Left lung (tissue), 14 donors: ENCODE measurements around the gene KIF26B. TPM values are rescaled to one million over a fixed set of nuclear protein-coding genes. Genes with fewer than 3 reads are reported as not detected.

Experiments used
- ATAC-seq: fragments of 200-7000 bp; cut with Tn5 transposase; one replicate; pipeline ENCODE4 v1.9.1; 2020; ENCODE audit warnings: moderate library complexity
- DNase-seq, 4 donors: peaks; one replicate each; pipeline ENCODE4 v3.0.0-alpha.2; 2013 to 2020
- H3K27ac ChIP-seq, 2 donors: fragments of 200-600 bp; sonication (generic) in 1 of 2; one replicate each; pipeline versions ENCODE4 v1.5.0 to v1.8.0; 2020 to 2021
- H3K27me3 ChIP-seq, 2 donors: fragments of 200-600 bp; sonication (generic) in 1 of 2; one replicate each; pipeline versions ENCODE4 v1.5.0 to v1.8.0; 2020 to 2021
- H3K36me3 ChIP-seq, 2 donors: fragments of 200-600 bp; sonication (generic) in 1 of 2; one replicate each; pipeline versions ENCODE4 v1.5.0 to v1.8.0; 2020 to 2021
- H3K4me1 ChIP-seq, 2 donors: fragments of 200-600 bp; one replicate each; pipeline ENCODE4 v1.8.0; 2021
- H3K4me3 ChIP-seq, 2 donors: fragments of 200-600 bp; sonication (generic) in 1 of 2; one replicate each; pipeline versions ENCODE4 v1.5.0 to v1.8.0; 2020 to 2021; ENCODE audit warnings: mild to moderate bottlenecking in 1 of 2
- H3K9me3 ChIP-seq, 2 donors: fragments of 200-600 bp; sonication (generic) in 1 of 2; one replicate each; pipeline versions ENCODE4 v1.5.0 to v1.8.0; 2020 to 2021
- CTCF ChIP-seq, 2 donors: fragments of 200-600 bp; sonication (generic) in 1 of 2; IDR thresholded peaks; one replicate each; pipeline versions ENCODE4 v1.5.0 to v1.8.0; 2021; ENCODE audit warnings: antibody characterized with exemption in 2 of 2
- intact Hi-C, 2 donors: fragments of 100-400 bp; cut with DNase I; formaldehyde crosslinking; loops; one replicate each; pipeline versions ENCODE4 v1.11.2 to v1.14.2; 2022
- long read RNA-seq, 12 donors: library from polyadenylated mRNA in 2 of 12; unstranded in 2 of 12; transcript quantifications; one replicate each; pipeline ENCODE4 v2.0.0 and lab custom pipeline, GENCODE V29; 2019 to 2026
- polyA plus RNA-seq, 6 donors: library from polyadenylated mRNA; unstranded; fragments of 120-200 nt; gene quantifications; one replicate each; pipeline ENCODE4 v1.2.1, GENCODE V29; 2013; ENCODE audit not compliant: insufficient read length in 6 of 6
- total RNA-seq, 2 donors: library from RNA; stranded (reverse); fragmentation: NEBNext Ultra II Directional; extraction: Animal tissue kit (Norgen Biotek cat#: 25700); gene quantifications; one replicate each; pipeline ENCODE4 v1.2.1, GENCODE V29; 2021
- donor health status: DM: no; HTN: yes; CAD: no.
- donor health status: DM: no; HTN: no; CAD: no.

KIF26B gene
- 10 to 100 TPM in 1 of 2 donors, 1 to 10 TPM in 1; 7.6 to 28.3 TPM for total RNA-seq
- polyA plus RNA-seq: 1 to 10 TPM; 3.9 to 9.3 (median 5.2) TPM
- long read RNA-seq, donor 1: 0 reads
- long read RNA-seq, donor 2: 0 reads
- long read RNA-seq, donor 3, partial matches to known transcripts: 17 of 30 reads
- long read RNA-seq, donor 3, other reads (novel, unspliced or antisense): 13 of 30 reads
- long read RNA-seq, donor 4, partial matches to known transcripts: 2 of 4 reads
- long read RNA-seq, donor 4, other reads (novel, unspliced or antisense): 2 of 4 reads
- long read RNA-seq, donor 5: 0 reads
- long read RNA-seq, donor 6: 0 reads
- long read RNA-seq, donor 7: 0 reads
- long read RNA-seq, donor 8, partial matches to known transcripts: 9 of 21 reads
- long read RNA-seq, donor 8, other reads (novel, unspliced or antisense): 12 of 21 reads
- long read RNA-seq, donor 9: 0 reads
- long read RNA-seq, donor 10: 0 reads
- long read RNA-seq, donor 11, partial matches to known transcripts: 6 of 7 reads
- long read RNA-seq, donor 11, other reads (novel, unspliced or antisense): 0 of 7 reads
- long read RNA-seq, donor 12: 0 reads

- TF ChIP-seq CTCF (IDR thresholded peaks at IDR 0.05): no peak
- peaks cover 0 to 84% of the 10 kb centered on the region in 2 donors for H3K27me3 ChIP-seq
- H3K4me1 ChIP-seq: peaks cover 4 to 47% of the 10 kb centered on the region in 2 donors
- DNase-seq (peak in 3 of 4 donors; percentile 43 to 82 (median 44)), ATAC-seq (peak; percentile 5)
- no peaks in the 10 kb centered on the region for H3K9me3 ChIP-seq
- H3K27ac ChIP-seq: peak within 1 kb of the TSS in 1 of 2 donors; percentile 41
- peak within 1 kb of the TSS; percentile 39 to 48 for H3K4me3 ChIP-seq
- intact Hi-C loops: loop anchor here in 1 of 2 donors (5.0 to 10.0 kb wide), 3 partner anchors 850 to 1338 kb away; no protein-coding TSS in a partner anchor
- H3K36me3 ChIP-seq: no peaks in the 10 kb centered on the region
Measured at GRCh38 chr1:245154429-245155271, at the start of gene KIF26B. Gene KIF26B (plus strand): TSS chr1:245154985. CDS start chr1:245155425, 440 bp downstream.

DNA sequence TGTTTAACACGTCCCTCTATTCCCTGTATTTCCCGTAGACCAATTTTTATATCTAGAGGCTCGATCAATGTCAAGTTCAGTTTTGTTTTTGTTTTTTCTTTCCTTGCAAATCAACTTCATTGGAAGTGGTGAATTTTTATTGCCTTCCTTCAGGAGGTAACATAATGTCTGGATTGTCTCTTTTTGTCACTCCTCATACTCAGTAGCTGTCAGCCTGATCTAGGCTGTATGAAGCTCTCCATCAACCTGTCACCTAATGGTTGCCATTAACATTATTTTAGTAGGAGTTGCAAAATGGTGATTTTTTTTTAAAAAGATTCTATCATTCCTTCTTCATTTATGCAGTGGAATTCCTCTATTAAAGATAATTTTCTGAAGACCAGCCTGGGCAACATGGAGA lies 49.7 kb upstream of the KIF26B start:
- no peak overlapping the region for H3K4me3 ChIP-seq
- no peak for TF ChIP-seq CTCF (IDR thresholded peaks at IDR 0.05)
- H3K27me3 ChIP-seq: no peaks in the 10 kb centered on the region
- H3K9me3 ChIP-seq: no peaks in the 10 kb centered on the region
- DNase-seq (no peak), ATAC-seq (no peak)
- intact Hi-C loops: no loop called here
- H3K36me3 ChIP-seq: no peaks in the 10 kb centered on the region
- H3K27ac ChIP-seq: no peak overlapping the region
- H3K4me1 ChIP-seq: no peaks in the 10 kb centered on the region

- Histone ChIP-seq H3K9me3 (no peaks in the 10 kb centered on the region), H3K4me3 (no peak overlapping the region), H3K36me3 (no peaks in the 10 kb centered on the region), H3K27me3 (no peaks in the 10 kb centered on the region), H3K4me1 (no peaks in the 10 kb centered on the region), H3K27ac (no peak overlapping the region)
- intact Hi-C loops: no loop called here
- DNase-seq (no peak), ATAC-seq (no peak)
- TF ChIP-seq CTCF (IDR thresholded peaks at IDR 0.05): no peak
Measured at GRCh38 chr1:245105815-245106410, 48.9 kb upstream of the KIF26B start.

DNA sequence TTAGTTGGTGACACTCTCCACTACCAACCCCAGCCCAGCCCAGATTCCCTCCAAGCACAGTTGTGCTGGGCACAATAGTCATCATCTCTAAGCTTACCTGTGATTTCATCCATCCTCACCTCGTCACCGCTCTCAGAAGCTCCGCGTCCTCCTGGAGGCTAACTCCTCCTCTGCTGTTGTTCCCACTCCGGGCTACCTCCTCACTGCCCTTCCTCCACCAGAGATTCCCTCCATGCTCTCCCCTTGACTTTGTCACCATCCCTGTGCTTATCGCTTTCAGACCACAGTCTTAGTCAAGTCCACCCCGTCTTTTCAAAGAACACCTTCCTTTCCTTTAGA lies 47.0 kb upstream of the KIF26B start:
- Histone ChIP-seq H3K27me3 (no peaks in the 10 kb centered on the region), H3K4me3 (no peak overlapping the region), H3K36me3 (no peaks in the 10 kb centered on the region), H3K4me1 (no peaks in the 10 kb centered on the region), H3K27ac (no peak overlapping the region), H3K9me3 (no peaks in the 10 kb centered on the region)
- ATAC-seq (no peak), DNase-seq (no peak)
- intact Hi-C loops: no loop called here
- no peak for TF ChIP-seq CTCF (IDR thresholded peaks at IDR 0.05)
